Adrenal gland (tissue), 5 donors: ENCODE data around the gene KMT2D.
A peak's percentile ranks its signal among the peaks of the same experiment; 100 is the strongest.

Experiments used
- CTCF ChIP-seq, 6 experiments: fragments of 450-650 bp in 4 of 6; fragments of 200-600 bp in 2 of 6; sonication (generic) in 1 of 6; IDR thresholded peaks; 1 replicate in 5 of 6; 2 replicates in 1 of 6; pipeline versions ENCODE4 v1.5.1 to v1.8.0; 2016 to 2021; ENCODE audit warnings: antibody characterized with exemption in 6 of 6, mild to moderate bottlenecking in 2 of 6, moderate library complexity in 1 of 6
- POLR2A ChIP-seq, 2 donors: fragments of 450-650 bp; IDR thresholded peaks; one replicate each; pipeline ENCODE4 v1.6.1; 2017; ENCODE audit warnings: antibody characterized with exemption in 2 of 2, mild to moderate bottlenecking in 2 of 2, moderate library complexity in 1 of 2
- donor health status: DM: no; HTN: no; CAD: no.

GRCh38 chr12:49017891-49018260, 42.7 kb downstream of the KMT2D start:
- TF ChIP-seq CTCF (IDR thresholded peaks at IDR 0.05) = peak in 1 of 6 experiments; percentile 22
- no peak for TF ChIP-seq POLR2A (IDR thresholded peaks at IDR 0.05)
